GM06990 (cell line): ENCODE results near the gene PCDH7.

Experiments
- DNase-seq: peaks from one replicate; pipeline ENCODE4 v3.0.0-alpha.2; 2011; ENCODE audit not compliant: insufficient read length; ENCODE audit errors: extremely low read depth
- H3K27me3 ChIP-seq: replicated peaks from 2 replicates; pipeline ENCODE4 v1.6.0; 2011; ENCODE audit warnings: low read length; ENCODE audit not compliant: control insufficient read depth, insufficient read depth
- H3K36me3 ChIP-seq: 2 replicates; pipeline ENCODE4 v1.5.1; 2011; ENCODE audit warnings: low read length; ENCODE audit not compliant: control insufficient read depth, insufficient read depth
- H3K4me3 ChIP-seq: replicated peaks from 2 replicates; pipeline ENCODE4 v1.5.1; 2011; ENCODE audit warnings: low read depth, mild to moderate bottlenecking, control low read depth, low read length
- CTCF ChIP-seq: IDR thresholded peaks from 2 replicates; pipeline ENCODE4 v1.5.1; 2011; ENCODE audit warnings: low read length, control low read depth, mild to moderate bottlenecking, inconsistent platforms; ENCODE audit not compliant: insufficient read depth, poor library complexity, severe bottlenecking

Gene PCDH7

GRCh38 chr4:30744386-30744785 lies 24.2 kb downstream of the PCDH7 start:
- Histone ChIP-seq H3K36me3 (no peaks in the 10 kb centered on the region), H3K27me3 (no peaks in the 10 kb centered on the region), H3K4me3 (no peak overlapping the region)
- DNase-seq: no peak
- no peak for TF ChIP-seq CTCF

GRCh38 chr4:30744957-30745640 lies 24.9 kb downstream of the PCDH7 start:
- no peaks in the 10 kb centered on the region for H3K27me3 ChIP-seq
- H3K4me3 ChIP-seq: no peak overlapping the region
- no peaks in the 10 kb centered on the region for H3K36me3 ChIP-seq
- no peak for DNase-seq
- TF ChIP-seq CTCF: no peak

- H3K36me3 ChIP-seq: no peaks in the 10 kb centered on the region
- no peak for TF ChIP-seq CTCF
- no peak for DNase-seq
- no peaks in the 10 kb centered on the region for H3K27me3 ChIP-seq
- H3K4me3 ChIP-seq: no peak overlapping the region
These were observed 26.6 kb downstream of the PCDH7 start for GRCh38 chr4:30746735-30747134.

- Histone ChIP-seq H3K36me3 (no peaks in the 10 kb centered on the region), H3K4me3 (no peak overlapping the region), H3K27me3 (no peaks in the 10 kb centered on the region)
- no peak for TF ChIP-seq CTCF
- no peak for DNase-seq
These were observed 33.1 kb downstream of the PCDH7 start for GRCh38 chr4:30753316-30753715.

GRCh38 chr4:30754021-30754420 lies 33.9 kb downstream of the PCDH7 start:
- Histone ChIP-seq H3K4me3 (no peak overlapping the region), H3K27me3 (no peaks in the 10 kb centered on the region), H3K36me3 (no peaks in the 10 kb centered on the region)
- no peak for TF ChIP-seq CTCF
- no peak for DNase-seq

- Histone ChIP-seq H3K4me3 (no peak overlapping the region), H3K27me3 (no peaks in the 10 kb centered on the region), H3K36me3 (no peaks in the 10 kb centered on the region)
- TF ChIP-seq CTCF: no peak
- no peak for DNase-seq
These were observed 35.2 kb downstream of the PCDH7 start for GRCh38 chr4:30755346-30755745.
